ENCODE data around the gene ZBTB7B. TPM values are rescaled to one million over a fixed set of nuclear protein-coding genes. Genes with fewer than 3 reads are reported as not detected.
A peak's percentile ranks its signal among the peaks of the same experiment; 100 is the strongest.

Gene ZBTB7B
- total RNA-seq, 1 donor = 15.5 TPM

GRCh38 chr1:155004352-155005075 lies 1.9 kb downstream of the ZBTB7B start:
- peak overlapping the region; percentile 93 for H3K4me3 ChIP-seq (ENCODE audit: low read depth, low read length)
- no peak for TF ChIP-seq CTCF (IDR thresholded peaks at IDR 0.05; ENCODE audit: insufficient read depth, low read depth, low read length)
- no peak for DNase-seq (ENCODE audit: low read depth)

GRCh38 chr1:155005076-155006011 lies 2.7 kb downstream of the ZBTB7B start:
- H3K4me3 ChIP-seq (ENCODE audit: low read depth, low read length) = no peak overlapping the region
- DNase-seq (ENCODE audit: low read depth) = no peak
- TF ChIP-seq CTCF (IDR thresholded peaks at IDR 0.05; ENCODE audit: insufficient read depth, low read depth, low read length) = no peak

DNA sequence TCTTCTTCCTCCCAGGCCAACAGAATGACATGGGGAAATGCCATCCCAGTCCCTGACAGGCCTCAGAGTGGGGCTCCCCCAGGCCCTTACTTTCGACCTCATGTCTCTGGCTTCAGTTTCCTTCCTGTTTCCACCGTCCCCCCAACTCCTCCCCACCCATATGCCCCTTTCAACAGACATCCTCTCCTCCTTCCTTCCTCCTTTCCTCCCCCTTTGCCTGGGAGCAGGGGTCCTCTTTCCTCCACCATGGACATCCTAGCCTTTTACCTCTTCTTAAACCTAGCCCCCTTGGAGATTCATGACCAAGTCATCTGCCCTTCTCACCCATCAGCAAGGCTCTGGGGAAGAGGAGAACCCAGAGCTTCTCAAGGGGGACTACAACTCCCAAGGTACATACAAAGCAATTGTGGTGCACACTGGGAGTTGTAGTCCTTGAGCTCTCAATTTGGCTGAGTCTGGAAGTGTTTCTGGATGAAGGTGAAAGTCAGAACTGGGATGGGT lies 4.0 kb downstream of the ZBTB7B start:
- H3K4me3 ChIP-seq (ENCODE audit: low read depth, low read length) = no peak overlapping the region
- TF ChIP-seq CTCF (IDR thresholded peaks at IDR 0.05; ENCODE audit: insufficient read depth, low read depth, low read length) = no peak
- no peak for DNase-seq (ENCODE audit: low read depth)

DNA sequence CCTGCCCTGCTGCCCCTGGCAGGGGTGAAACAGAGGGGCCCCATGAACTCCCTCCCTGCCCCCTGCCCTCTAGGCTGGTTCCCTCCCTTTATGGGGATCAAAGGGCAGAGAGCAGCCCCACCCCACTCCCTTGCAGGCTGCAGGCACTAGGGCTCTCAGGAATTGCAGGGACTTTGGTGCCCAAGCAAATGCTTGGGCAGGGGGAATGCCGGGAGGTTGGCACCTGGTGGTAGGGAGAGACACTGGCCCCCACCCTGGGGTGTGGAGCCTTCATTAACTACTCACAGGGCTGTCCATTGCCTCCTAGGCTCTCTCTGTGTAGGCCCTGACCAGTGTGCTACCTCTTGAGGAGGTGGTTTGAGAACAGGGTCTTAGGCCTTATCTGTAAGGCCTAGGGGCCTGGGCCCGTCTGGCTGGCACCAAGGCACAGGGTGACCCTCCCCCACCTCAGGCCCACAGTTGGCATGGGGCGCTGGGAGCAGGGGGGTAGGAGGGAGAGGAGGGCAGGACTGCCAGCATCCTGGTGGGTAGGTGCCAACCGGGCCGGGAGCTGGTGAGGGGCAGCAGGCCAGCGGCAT lies 4.7 kb downstream of the ZBTB7B start:
- H3K4me3 ChIP-seq (ENCODE audit: low read depth, low read length) = no peak overlapping the region
- TF ChIP-seq CTCF (IDR thresholded peaks at IDR 0.05; ENCODE audit: insufficient read depth, low read depth, low read length) = no peak
- DNase-seq (ENCODE audit: low read depth) = no peak

- TF ChIP-seq CTCF (IDR thresholded peaks at IDR 0.05; ENCODE audit: insufficient read depth, low read depth, low read length) = no peak
- H3K4me3 ChIP-seq (ENCODE audit: low read depth, low read length) = no peak overlapping the region
- no peak for DNase-seq (ENCODE audit: low read depth)
Observed at GRCh38 chr1:155008015-155008941, 5.7 kb downstream of the ZBTB7B start.

DNA sequence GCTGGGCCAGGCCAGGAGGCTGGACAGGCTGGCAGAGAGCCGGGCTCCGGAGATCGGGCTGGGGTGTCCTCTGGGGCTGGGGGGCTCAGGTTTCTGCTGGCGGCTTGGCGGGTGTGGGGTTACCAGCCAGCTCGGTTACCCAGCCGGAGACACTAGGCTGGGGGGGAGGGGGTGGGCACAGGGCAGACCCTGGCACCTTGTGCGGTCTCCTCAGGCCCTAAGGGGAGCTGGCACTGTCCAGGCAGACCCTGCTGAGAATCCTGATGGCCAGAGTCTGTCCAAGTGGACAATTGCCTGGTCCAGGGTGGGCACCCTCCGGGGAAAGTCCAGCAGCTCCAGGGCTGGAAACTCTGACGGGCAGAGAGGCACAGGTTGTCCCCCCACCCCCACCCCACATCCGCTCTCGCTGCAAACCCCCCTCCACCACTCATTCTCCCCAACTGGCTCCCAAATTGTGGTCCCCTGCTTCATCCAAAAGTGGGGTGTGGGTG lies 6.7 kb downstream of the ZBTB7B start:
- H3K4me3 ChIP-seq (ENCODE audit: low read depth, low read length) = no peak overlapping the region
- no peak for DNase-seq (ENCODE audit: low read depth)

More for the DNA sequence above, 6.7 kb downstream of the ZBTB7B start:
- TF ChIP-seq CTCF (IDR thresholded peaks at IDR 0.05; ENCODE audit: insufficient read depth, low read depth, low read length) = no peak

Measured in fibroblast of villous mesenchyme (primary cell).